B cell (primary cell): ENCODE measurements around the gene HOXA11.

Experiments used
- EZH2 ChIP-seq: IDR thresholded peaks from 2 replicates; pipeline ENCODE4 v1.6.1; 2012; ENCODE audit warnings: borderline replicate concordance, low read depth, mild to moderate bottlenecking, moderate library complexity, low read length; ENCODE audit not compliant: insufficient read depth, poor library complexity, severe bottlenecking
- TF ChIP-seq, protein P1 (sequence below): fragments of 200-600 bp; IDR thresholded peaks from one replicate; pipeline ENCODE4 v1.8.0; 2022; ENCODE audit warnings: antibody characterized with exemption, mild to moderate bottlenecking

DNA sequence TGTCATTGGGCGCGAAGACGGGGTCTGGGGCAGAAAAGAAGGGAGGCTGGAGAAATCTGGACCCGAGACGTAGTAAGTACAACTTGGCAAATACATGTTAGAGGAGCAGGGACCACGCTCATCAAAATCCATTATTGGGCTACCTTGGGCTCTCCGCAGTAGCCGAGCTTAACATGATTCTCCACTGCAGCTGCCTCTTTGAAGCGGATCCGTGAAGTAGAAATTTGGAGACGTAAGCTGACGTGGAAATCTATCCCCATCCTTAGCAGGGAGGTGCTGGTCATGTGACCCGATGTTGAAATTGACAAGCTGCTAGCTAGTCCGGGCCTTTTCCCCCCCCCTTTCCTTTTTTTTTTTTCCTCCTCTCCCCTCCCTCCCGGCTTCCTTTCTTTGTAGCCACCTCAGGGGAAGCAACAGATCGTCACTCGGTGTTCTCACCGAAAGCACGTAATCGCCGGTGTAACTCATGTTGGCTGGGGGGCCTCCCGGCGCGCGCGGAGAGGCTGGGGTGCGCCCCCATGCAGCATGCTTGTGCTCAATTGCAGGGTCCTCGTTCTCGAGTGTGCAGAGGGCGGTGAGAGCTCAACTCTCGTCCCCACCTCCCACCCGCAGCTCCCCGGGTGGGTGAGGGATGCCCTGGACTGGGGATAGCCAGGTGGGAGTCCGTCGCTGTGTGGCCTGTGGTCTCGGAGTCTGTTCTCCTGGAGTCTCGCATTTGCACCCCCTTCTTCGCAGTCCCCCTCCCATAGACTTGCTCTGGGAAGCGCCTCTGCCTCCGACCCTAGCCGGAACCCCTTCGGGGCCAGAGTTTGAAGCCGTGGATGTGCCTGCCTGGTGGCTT lies at the start of gene HOXA11:
- TF ChIP-seq, protein P1, sequence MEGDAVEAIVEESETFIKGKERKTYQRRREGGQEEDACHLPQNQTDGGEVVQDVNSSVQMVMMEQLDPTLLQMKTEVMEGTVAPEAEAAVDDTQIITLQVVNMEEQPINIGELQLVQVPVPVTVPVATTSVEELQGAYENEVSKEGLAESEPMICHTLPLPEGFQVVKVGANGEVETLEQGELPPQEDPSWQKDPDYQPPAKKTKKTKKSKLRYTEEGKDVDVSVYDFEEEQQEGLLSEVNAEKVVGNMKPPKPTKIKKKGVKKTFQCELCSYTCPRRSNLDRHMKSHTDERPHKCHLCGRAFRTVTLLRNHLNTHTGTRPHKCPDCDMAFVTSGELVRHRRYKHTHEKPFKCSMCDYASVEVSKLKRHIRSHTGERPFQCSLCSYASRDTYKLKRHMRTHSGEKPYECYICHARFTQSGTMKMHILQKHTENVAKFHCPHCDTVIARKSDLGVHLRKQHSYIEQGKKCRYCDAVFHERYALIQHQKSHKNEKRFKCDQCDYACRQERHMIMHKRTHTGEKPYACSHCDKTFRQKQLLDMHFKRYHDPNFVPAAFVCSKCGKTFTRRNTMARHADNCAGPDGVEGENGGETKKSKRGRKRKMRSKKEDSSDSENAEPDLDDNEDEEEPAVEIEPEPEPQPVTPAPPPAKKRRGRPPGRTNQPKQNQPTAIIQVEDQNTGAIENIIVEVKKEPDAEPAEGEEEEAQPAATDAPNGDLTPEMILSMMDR = no peak
- peak; percentile 50 for TF ChIP-seq EZH2
